GM18520 (cell line): ENCODE data around the gene TANK.
"Not testable (repeated sequence)": the region's sequence is repeated elsewhere in the genome, so short reads cannot be mapped to it uniquely, and the experiment has no call there.

Source experiments
- ATAC-seq: cut with Tn5 transposase; IDR thresholded peaks from one replicate; pipeline ENCODE4 v1.9.1; 2021; ENCODE audit not compliant: unreplicated experiment

The TANK gene

DNA sequence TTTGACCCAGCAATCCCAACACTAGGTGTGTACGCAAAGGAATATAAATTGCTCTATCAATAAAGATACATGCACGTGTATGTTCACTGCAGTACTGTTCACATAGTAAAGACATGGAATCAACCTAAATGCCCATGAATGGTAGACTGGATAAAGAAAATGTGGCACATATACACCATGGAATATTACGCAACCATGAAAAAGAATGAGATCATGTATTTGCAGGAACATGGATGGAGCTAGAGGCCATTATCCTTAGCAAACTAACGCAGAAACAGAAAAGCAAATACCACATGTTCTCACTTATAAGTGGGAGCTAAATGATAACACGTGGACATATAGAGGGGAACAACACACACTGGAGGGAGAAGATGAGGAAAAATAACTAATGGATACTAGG, 27.8 kb upstream of the TANK start:
- not testable (repeated sequence) for ATAC-seq

DNA sequence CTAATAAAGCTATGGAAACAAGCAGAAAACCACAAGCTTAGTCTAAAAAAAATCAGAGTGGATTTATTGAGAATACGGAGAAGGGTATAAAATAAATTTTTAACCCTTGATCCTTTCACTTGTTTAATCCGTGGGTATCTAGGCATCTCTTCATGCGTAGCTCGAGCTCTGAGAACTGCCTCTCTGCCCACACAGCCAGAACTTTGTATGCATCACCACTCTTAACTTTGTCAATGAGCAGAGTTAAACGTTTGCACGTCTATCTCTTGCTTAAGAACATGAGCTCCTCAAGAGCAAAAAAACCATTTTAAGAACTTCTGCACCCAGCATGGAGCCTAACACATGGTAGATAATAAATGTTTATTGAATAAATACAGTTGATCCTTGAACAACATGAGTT, 26.9 kb upstream of the TANK start:
- ATAC-seq: no peak

DNA sequence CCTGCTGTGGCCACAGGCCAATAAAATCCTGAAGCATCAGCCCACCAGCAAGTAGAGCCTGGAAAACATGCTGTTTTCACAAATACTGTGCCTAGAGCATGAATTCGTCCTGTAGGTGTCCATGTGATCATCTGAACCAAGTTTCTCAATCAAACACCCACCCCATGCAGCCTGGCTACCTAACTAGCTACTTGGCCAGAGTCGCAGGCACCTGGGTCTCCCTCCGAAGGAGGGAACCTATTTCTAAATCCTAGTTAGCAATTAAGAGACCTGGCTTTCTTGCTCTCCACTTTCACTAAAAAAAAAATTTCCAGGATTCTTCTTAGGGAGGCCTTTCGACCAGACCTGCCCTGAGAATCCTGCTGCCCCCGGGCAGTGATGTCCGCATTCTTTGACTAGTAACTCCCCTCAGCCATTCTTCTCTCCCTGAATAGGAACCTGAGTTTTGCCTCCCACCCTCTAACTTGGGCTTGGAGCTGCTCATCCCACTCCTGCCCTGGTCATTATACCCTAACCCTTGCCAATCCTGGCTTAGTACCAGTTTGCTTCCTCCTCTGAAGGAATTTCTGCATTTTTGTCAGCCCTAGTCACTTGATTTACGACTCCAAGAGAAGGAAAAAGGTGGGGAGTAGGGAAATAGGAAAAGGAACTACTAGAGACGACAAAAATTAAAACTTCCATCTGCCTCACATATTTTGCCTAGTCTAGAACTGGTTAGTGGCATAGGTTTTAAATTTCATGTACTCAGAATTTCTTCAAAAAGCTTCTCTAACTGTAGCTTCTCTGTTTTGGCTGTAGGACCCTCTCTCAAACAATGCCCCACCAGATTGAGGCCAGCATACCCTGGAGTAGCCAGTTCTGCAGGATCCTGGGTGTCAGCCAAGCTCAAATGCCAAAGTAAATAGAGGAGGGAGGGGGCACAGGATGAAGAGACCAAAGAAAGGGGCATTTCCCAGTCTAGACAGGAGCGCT, 25.4 kb upstream of the TANK start:
- no peak for ATAC-seq

DNA sequence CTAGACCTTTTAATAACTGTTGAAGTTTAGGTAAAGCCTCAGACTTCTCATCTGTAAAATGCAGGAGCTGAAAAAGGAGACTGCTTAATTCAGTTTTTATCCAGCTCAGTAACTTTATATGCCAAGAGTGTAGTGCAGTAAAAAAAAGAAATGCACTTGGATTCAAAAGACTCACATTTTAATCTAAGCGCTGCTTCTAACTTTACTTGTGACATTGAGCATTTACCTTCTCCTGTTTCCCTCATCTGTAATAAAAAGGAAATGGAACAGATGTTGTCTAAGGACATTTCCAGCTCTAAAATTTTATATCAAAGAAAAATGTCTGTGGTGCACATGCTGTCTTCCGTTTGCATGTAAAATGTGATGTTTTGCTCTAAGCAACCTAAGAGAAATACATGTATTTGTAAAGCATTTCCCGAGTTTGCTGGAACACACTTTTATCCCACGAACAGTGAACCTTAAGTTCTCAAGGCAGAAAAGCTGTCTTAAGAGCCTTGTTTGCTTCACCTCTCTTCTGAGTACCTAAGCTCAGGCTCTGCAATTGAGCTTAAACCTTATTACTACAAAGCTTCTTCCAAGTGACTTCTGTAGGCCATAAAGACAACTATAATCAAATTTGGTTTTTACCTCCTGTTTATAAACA, 24.2 kb upstream of the TANK start:
- ATAC-seq: no peak

DNA sequence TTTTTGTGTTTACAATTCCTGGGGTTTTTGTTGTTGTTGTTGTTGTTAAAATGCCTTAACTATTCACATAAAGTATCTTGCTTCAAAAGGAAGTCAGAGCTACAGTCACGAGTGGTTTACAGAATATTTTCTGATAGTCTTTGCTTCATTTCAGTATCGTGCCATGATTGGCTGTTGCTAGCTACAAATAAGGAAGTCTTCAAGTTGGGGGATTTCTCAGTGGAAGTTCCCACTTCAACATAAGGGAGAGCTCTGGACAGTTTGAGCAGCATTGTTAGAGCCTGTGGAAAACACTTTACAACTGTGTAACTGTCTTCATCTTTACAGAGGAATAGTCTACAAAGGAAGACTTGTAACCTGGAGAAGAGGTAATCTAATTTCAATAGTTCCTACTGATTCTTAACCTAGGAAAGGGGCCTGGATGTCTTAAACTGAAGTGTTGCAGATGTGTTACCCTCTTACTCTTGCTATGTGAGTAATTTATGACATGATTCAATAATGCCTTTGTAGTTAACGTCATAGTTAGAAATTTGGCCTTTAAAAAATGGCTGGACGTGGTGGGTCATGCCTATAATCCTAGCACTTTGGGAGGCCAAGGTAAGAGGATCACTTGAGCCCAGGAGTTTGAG, 23.4 kb upstream of the TANK start:
- peak; percentile 79 for ATAC-seq

DNA sequence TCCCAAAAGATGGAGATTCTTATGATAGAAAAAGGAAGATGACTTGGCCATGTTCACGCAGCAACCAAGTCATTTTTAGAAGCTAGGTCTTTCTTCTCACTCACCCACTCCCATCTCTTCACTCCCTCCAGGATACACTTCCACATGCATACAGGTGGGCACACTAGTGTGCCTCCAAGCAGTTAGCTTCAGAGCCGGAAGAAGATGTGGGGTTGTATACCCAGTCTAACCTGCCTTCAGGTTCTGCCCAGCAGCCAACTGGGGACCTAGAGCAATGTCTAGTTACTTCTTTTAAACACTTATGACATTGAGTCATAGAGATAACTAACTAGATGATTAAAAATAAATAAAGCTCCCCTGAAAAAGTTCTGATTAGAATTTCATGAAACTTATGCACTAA, 21.8 kb upstream of the TANK start:
- ATAC-seq: no peak

DNA sequence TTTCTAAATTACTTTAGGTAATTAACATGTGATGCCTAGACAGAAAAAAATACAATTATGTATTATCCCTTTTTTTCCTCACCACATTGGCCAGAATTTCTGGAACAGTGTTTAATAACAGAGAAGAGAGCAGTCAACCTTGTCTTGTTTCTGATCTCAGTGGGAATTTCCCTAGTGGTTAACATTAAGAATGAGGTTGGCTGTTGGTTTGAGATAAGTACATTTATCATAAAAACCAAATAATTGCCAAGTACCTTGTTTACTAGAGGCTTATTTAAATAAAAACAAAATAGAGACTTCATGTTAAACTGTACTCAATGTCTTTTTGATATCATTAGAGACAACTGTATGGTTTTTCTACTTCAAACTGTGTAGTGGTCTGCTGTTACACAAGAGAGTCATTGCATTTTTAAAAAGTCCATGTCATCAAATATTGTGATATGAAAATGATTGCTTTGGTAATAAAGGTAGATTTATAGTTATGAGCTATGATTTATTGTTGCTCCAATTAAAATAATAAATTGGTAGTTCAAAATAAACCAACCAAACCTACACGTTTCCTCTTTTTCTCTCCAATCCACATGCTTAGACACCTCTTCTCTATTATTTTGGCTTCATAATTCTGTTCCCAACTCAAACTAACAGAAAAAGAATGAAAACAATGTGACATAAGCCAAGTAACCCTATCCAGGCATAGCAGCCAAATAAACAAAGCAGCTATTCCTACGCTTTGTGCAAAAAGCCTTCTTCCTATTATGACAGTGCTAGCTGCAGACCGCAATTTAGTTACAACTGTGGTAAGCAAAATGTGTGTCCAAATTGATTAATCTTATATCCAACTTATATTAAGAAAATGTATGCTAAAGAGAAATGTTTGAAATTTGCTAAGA, 20.9 kb upstream of the TANK start:
- ATAC-seq: no peak

DNA sequence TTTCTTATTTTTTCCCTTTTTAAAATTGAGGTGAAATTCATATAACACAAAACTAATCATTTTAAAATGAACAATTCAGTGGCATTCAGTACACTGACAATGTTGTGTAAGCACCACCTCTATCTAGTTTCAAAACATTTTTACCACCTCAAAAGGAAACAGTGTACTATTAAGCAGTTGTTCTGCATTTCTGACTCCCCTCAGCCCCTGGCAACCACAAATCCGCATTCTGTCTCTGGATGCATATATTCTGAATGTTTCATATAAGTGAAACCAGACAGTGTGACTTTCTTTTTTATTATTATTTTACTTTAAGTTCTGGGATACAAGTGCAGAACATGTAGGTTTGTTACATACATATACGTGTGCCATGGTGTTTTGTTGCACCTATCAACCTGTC, 19.2 kb upstream of the TANK start:
- peak; percentile 39 for ATAC-seq

DNA sequence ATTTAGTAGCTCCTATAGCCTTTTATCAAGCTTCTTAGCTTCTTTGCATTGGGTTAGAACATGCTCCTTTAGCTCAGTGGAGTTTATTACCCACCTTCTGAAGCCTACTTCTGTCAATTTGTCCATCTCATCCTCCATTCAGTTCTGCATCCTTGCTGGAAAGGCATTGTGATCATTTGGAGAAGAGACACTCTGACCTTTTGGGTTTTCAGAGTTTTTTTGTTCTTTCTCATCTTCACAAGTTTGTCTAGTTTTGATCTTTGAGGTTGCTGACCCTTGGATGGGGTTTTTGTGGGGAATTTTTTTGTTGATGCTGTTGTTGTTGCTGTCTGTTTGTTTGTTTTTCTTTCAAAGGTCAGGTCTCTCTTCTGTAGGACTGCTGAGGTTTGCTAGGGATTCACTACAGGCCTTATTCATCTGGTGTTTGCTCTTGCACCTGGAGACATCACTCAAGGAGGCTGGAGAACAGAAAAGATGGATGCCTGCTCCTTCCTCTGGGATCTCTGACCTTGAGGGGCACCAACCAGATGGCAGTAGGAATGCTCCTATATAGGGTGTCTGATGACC, 13.9 kb upstream of the TANK start:
- ATAC-seq: no peak

DNA sequence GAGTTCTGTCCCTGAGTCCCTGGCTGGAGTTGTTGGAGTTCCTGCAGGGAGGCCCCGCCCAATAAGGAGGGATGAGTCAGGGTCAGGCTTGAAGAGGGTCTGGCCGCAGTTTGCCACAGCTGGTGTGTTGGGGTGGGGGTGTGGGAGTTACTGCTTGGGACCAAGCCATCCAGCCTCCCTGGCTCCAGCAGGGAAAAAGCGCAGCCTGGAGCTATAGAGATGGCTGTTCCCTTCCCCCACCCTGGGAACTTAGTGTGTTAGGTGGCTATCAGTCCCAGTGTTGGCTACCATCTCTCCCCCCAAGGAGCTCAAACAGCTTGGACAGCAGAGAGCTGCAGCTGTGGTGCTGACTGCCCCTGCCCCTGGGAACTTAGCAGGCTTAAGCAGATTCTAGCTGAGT, 13.2 kb upstream of the TANK start:
- no peak for ATAC-seq

DNA sequence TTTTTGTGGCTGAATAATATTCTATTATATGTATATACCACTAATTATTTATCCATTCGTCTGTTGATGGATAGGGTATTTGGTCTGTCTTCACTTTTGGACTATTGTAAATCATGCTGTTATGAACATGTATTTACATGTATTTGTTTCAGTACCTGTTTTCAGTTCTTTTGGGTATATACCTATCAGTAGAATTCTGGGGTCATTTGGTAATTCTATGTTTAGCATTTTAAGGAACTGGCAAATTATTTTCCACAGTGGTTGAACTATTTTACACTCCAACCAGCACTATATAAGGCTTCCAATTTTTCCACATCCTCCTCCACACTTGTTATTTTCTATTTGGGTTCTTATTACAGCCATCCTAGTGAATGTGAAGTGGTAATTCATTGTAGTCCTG, 12.4 kb upstream of the TANK start:
- peak; percentile 64 for ATAC-seq

DNA sequence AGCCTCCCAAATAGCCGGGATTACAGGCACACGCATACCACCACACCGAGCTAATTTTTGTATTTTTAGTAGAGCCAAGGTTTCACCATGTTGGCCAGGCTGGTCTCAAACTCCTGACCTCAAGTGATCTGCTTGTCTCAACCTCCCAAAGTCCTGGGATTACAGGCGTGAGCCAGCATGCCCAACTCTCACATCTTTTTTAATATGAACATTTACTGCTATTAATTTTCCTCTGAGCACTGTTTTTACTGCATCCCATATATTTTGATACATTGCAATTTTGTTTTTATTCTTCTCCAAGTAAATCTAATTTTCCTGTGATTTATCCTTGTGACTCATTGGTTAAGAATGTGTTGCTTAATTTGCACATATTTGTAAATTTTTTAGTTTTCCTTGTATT, 9.5 kb upstream of the TANK start:
- no peak for ATAC-seq

DNA sequence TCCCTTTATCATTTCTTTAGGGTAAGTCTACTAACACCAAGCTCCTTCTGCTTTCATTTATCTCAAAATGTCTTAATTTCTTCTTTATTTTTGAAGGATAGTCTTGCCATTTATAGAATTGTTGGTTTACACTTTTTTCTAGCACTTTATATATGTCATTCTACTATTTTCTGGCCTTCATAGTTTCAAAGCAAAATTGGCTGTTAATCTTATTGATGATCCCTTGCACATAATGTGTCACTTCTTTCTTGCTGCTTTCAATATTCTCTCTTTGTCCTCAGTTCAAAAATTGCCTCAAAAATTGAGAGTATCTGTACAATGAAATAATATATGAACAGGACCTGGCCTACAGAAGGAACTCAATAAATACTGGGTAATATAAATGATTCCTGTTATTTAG, 7.9 kb upstream of the TANK start:
- ATAC-seq: no peak

DNA sequence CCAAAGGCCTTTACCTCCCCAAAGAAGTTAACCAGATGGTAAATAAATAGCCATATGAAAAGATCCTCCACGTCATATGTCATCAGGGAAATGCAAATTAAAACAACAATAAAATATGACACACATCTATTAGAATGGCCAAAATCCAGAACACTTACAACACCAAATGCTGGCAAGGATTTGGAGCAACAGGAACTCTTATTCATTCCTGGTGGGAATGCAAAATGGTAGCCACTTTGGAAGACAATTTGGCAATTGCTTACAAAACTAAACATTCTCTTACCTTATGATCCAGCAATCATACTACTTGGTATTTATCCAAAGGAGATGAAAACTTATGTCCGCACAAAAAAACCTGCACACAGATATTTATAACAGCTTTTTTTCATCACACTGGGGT, 1.3 kb upstream of the TANK start:
- ATAC-seq: no peak

DNA sequence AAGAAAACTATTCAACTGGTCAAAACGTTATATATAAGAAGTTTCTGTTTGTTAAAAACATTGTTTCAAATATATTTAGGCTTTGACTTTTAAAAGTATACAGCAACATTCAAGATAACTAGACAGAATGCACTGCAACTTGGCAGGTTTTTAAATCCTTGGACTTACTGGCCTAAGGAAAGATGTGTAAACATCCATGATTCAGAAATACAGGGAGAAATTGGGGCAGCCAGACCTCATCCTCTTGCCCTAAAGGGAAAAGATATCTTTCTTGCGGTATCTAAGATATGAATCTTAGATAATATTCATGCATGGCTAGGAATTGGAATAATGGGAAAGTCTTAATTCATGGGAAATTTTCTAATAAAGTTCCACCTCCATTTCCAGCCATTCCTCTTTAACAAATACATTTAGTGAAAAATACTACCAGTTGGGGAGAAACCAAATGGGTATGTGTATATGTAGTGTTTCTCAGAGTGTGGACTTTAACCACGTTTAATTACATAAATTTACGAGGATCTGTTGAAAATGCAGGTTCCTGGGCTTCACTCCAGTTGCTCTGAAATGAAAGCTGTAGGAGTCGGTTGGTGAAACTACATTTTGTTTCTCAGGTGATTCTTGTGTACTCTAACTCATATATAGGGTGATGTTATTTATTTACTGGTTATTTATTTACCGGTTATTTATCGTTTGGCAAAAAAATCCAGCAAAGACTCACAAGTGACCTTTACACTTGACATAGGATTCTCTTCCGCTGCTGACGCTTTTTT, 587 bp upstream of the TANK start:
- peak; percentile 0 for ATAC-seq

DNA sequence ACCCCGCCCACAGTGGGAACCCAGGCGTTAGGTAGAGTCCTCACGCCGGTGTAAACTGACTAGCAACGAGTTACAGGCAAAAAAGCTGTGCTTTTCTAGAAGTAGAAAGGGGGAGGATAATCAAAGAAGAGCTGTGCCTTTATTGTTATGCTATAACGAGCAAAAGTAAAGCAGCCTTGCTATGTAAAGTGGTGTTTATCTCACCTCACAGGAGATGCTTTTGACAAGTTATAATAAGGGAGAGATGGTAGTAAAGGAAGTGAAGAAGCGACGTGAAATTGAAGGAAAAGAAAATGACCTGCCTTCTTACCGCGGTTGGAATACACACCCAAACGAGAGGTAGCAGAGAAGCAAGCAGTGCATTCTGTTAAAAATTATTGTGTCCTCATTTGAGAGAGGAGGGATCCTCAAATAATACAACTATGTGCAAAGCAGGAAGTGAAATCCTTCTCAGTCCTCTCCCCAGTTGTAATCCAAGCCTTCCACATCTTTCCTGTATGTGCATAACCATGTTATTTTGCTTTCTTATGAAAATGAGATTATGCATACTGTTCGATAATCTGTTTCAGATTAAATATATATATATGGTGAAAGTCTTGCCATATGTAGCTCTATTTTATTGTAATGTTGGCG, 962 bp downstream of the TANK start:
- no peak for ATAC-seq

DNA sequence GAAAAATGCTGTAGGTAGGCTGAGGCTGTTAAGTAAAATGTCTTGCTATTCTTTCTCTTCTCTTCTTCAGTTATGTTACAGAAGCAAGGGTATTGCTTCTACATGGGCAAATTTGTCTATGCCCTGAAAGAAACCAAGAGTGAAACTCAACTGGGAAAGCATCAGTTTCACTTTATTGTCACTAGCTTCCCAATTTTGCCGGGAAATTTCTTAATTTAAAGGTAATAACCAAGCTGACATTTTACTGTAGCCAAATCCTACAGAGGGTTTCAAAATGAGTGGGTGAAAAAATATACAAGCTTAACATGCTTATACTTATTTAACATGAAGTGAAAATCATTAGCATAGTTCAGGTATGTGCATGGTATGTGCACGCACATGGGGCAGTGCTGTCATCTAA, 3.2 kb downstream of the TANK start:
- no peak for ATAC-seq

DNA sequence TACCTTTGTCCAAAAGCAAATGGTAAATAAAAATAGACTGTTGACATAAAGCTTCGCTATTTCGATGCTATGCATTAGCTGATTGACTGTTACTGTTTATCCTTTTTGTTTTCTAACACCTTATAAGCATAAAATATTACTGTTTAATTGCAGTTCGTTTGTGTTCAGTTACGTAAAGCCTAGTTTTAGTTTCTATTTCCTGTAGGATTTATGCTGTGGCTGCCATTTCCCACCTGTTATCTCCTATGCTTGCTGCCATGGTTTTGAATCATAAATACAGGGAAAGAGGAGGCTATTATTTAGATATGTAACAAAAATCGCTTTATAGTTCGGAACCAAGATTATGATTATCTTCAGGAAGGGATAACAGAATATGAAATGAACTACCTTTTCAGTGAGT, 3.9 kb downstream of the TANK start:
- no peak for ATAC-seq

DNA sequence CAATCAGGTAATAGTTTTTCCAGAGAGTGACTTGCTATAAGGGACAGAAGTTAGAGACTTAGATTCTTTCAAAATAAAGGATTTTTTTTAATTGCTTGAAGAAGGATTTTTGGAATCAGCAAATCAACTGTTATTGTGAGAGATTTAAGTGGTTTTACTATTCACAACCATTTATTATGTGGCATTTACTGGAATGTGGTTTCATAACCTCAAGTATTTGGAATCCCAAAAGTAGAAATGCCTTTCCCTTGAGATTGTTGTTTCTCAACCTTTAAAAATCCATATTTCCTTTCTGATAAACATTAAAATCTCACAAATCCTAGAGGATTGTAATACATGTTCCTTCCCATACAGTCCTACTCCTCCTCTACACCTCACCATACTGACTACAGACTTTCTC, 5.0 kb downstream of the TANK start:
- no peak for ATAC-seq

DNA sequence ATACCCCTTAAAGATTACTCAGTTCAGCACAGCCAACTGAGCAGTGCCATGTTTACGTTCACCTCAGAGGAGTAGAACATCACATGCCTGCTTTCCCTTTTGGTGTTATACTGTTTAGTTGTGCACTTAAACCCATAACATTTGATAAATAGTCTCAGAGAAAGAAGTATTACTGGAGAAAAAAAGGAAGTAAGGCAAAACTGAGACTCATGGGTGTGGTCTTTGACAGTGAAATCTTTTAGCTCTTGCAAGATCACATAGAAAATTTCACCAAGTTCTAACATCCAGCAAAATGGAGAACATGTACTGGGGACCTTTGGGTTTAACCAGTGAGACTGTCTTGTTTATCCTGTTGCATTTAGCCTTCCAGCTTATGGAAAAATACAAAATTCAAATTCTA, 5.6 kb downstream of the TANK start:
- no peak for ATAC-seq
